Fibroblast of lung (primary cell): Measurements from ENCODE around the gene NDUFA12. TPM values are rescaled to one million over a fixed set of nuclear protein-coding genes. Genes with fewer than 3 reads are reported as not detected.
A peak's percentile ranks its signal among the peaks of the same experiment; 100 is the strongest.

Experiments
- DNase-seq, 2 donors: peaks; one replicate each; pipeline versions ENCODE4 v3.0.0 to v3.0.0-alpha.2; 2010; ENCODE audit warnings: low read depth in 2 of 2
- H2AFZ ChIP-seq: 2 replicates; pipeline ENCODE4 v1.5.1; 2012; ENCODE audit warnings: low read length, control low read depth, inconsistent platforms
- H3K27ac ChIP-seq: 2 replicates; pipeline ENCODE4 v1.5.1; 2011; ENCODE audit warnings: low read length, control low read depth; ENCODE audit not compliant: insufficient read depth
- H3K27me3 ChIP-seq: 2 replicates; pipeline ENCODE4 v1.5.1; 2011; ENCODE audit warnings: mild to moderate bottlenecking, low read length; ENCODE audit not compliant: control insufficient read depth, insufficient read depth
- H3K36me3 ChIP-seq: 2 replicates; pipeline ENCODE4 v1.5.1; 2011; ENCODE audit warnings: low read length; ENCODE audit not compliant: control insufficient read depth, insufficient read depth
- H3K4me1 ChIP-seq: 2 replicates; pipeline ENCODE4 v1.5.1; 2011; ENCODE audit warnings: low read length; ENCODE audit not compliant: control insufficient read depth, insufficient read depth; ENCODE audit errors: extremely low read depth
- H3K4me2 ChIP-seq: 2 replicates; pipeline ENCODE4 v1.5.1; 2011; ENCODE audit warnings: low read length, control low read depth; ENCODE audit not compliant: insufficient read depth; ENCODE audit errors: extremely low read depth
- H3K4me3 ChIP-seq, 4 experiments: fragments of 200-600 bp in 1 of 4; sonication (generic) in 1 of 4; replicated peaks in 1 of 4; 2 replicates each; pipeline ENCODE4 v1.5.1; 2011 to 2016; ENCODE audit warnings: low read length in 4 of 4, low read depth in 3 of 4, mild to moderate bottlenecking in 3 of 4, control low read depth in 2 of 4, inconsistent platforms in 1 of 4, mixed read lengths in 1 of 4; ENCODE audit not compliant: insufficient read depth in 1 of 4; ENCODE audit errors: control extremely low read depth in 1 of 4
- H3K79me2 ChIP-seq: 2 replicates; pipeline ENCODE4 v1.5.1; 2012; ENCODE audit warnings: mild to moderate bottlenecking, low read length, inconsistent platforms; ENCODE audit not compliant: control insufficient read depth, insufficient read depth
- H3K9ac ChIP-seq: 2 replicates; pipeline ENCODE4 v1.5.1; 2011; ENCODE audit warnings: mild to moderate bottlenecking, low read length, control low read depth; ENCODE audit not compliant: insufficient read depth
- H3K9me3 ChIP-seq: 2 replicates; pipeline ENCODE4 v1.5.1; 2012; ENCODE audit warnings: low read depth, low read length; ENCODE audit not compliant: control insufficient read depth, insufficient read depth
- H4K20me1 ChIP-seq: 2 replicates; pipeline ENCODE4 v1.5.1; 2011; ENCODE audit warnings: low read length; ENCODE audit not compliant: control insufficient read depth, insufficient read depth; ENCODE audit errors: extremely low read depth
- EZH2 ChIP-seq: IDR thresholded peaks from 2 replicates; pipeline ENCODE4 v1.5.1; 2012; ENCODE audit warnings: low read length, control low read depth, mild to moderate bottlenecking; ENCODE audit errors: missing control alignments
- polyA plus RNA-seq, 2 donors: library from polyadenylated mRNA; depleted of rRNA in 1 of 2; stranded (reverse) in 1 of 2; unstranded in 1 of 2; fragments of >200 nt; gene quantifications; 2 replicates each; pipeline ENCODE4 v1.2.1, GENCODE V29; 2011 to 2012; ENCODE audit warnings: missing spikeins in 1 of 2
- total RNA-seq: library from RNA; depleted of rRNA; stranded (reverse); fragments of >200 nt; gene quantifications from 2 replicates; pipeline ENCODE4 v1.2.1, GENCODE V29; 2014
- TF ChIP-seq, protein P1 (sequence below), 2 donors: IDR thresholded peaks in 1 of 2; conservative IDR thresholded peaks in 1 of 2; 1 replicate in 1 of 2; 2 replicates in 1 of 2; pipeline ENCODE4 v1.5.1; 2011 to 2012; ENCODE audit warnings: low read length in 2 of 2, control low read depth in 1 of 2, inconsistent platforms in 1 of 2, low read depth in 1 of 2, mild to moderate bottlenecking in 1 of 2

The NDUFA12 gene
- total and polyA plus RNA-seq, 2 donors (not counting 1 experiment from before 2014, with no cell fraction given) = 102 to 210 TPM

DNA sequence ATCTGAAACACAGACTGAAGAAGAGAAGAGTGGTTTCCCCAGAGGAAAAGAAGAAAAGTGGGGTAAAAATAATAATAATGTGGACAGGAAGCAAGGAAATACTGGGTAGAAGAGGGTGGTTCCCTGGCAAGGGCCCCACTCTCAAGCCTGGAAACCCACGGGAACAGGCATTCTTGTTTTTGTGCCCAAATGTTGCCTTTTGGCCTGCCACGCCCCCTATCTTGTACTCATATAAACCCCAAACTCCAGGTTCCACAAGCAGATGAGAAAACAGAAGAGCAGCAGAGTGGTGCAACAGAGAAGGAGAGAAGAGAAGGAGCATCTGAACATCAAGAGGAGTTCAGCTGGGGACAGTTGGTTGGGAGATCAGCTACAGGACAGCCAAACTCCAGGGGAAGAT lies 51.2 kb downstream of the NDUFA12 start:
- peak in 1 of 2 donors; percentile 12 for DNase-seq
- Histone ChIP-seq H3K27ac (no peak overlapping the region), H3K4me3 (no peak overlapping the region), H3K79me2 (no peaks in the 10 kb centered on the region), H3K9me3 (no peaks in the 10 kb centered on the region), H3K4me1 (no peaks in the 10 kb centered on the region), H3K9ac (no peak overlapping the region), H2AFZ (no peak overlapping the region), H4K20me1 (no peaks in the 10 kb centered on the region), H3K4me2 (no peak overlapping the region), H3K36me3 (no peaks in the 10 kb centered on the region), H3K27me3 (no peaks in the 10 kb centered on the region)
- TF ChIP-seq, protein P1, sequence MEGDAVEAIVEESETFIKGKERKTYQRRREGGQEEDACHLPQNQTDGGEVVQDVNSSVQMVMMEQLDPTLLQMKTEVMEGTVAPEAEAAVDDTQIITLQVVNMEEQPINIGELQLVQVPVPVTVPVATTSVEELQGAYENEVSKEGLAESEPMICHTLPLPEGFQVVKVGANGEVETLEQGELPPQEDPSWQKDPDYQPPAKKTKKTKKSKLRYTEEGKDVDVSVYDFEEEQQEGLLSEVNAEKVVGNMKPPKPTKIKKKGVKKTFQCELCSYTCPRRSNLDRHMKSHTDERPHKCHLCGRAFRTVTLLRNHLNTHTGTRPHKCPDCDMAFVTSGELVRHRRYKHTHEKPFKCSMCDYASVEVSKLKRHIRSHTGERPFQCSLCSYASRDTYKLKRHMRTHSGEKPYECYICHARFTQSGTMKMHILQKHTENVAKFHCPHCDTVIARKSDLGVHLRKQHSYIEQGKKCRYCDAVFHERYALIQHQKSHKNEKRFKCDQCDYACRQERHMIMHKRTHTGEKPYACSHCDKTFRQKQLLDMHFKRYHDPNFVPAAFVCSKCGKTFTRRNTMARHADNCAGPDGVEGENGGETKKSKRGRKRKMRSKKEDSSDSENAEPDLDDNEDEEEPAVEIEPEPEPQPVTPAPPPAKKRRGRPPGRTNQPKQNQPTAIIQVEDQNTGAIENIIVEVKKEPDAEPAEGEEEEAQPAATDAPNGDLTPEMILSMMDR (conservative IDR thresholded peaks at IDR 0.05 in 1 of 2, IDR thresholded peaks at IDR 0.05 in 1 of 2; ENCODE audit: low read depth in 1 of 2, low read length in 2 of 2) = no peak
- no peak for TF ChIP-seq EZH2

DNA sequence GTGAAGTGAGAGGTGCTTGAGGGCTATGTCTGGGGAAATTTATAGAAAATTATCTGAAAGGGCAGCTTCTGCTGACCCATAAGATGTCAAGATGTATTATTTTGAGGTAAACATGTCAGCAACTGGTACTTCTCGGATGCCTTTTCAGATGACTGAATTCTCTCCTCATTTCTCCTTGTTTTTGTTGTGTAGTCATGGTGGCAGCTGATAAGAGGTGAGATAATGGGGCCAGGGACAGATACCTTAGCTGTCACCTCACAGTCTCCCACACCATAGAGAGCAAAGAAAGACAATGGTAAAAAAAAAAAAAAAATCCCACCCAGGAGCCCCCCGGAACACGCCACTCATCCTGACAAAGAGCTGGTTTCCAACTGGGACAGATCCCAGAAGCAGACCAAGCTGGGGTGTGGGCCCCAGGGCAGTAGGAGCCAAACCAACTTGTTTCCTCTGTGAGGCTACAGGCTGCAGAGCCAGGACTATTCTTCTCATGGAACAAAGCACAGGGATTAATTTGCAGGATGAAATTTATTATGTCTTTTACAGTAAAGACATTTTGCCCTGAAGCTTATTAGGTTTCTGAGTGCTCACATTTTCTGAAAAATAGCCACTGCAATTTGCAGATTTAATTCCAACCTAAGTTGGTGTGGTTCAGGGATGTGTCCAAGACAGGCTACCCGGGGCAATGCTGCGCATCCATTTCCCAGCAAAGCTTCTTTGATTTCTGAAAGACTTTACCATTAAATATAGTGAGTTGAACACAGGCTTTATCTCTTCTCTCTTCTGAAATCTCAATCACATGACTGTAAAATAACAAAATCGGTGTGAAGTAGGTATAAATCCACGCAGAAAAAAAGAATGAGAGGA lies 52.2 kb downstream of the NDUFA12 start:
- no peak for DNase-seq
- H3K9ac ChIP-seq = no peak overlapping the region
- no peaks in the 10 kb centered on the region for H3K79me2 ChIP-seq
- no peak overlapping the region for H2AFZ ChIP-seq
- H3K36me3 ChIP-seq = no peaks in the 10 kb centered on the region
- H3K27ac ChIP-seq = no peak overlapping the region
- H3K4me2 ChIP-seq = no peak overlapping the region
- H4K20me1 ChIP-seq = no peaks in the 10 kb centered on the region
- TF ChIP-seq, protein P1 (conservative IDR thresholded peaks at IDR 0.05 in 1 of 2, IDR thresholded peaks at IDR 0.05 in 1 of 2; ENCODE audit: low read depth in 1 of 2, low read length in 2 of 2) = no peak
- TF ChIP-seq EZH2 = no peak
- no peak overlapping the region for H3K4me3 ChIP-seq
- no peaks in the 10 kb centered on the region for H3K27me3 ChIP-seq
- H3K9me3 ChIP-seq = no peaks in the 10 kb centered on the region
- H3K4me1 ChIP-seq = no peaks in the 10 kb centered on the region

DNA sequence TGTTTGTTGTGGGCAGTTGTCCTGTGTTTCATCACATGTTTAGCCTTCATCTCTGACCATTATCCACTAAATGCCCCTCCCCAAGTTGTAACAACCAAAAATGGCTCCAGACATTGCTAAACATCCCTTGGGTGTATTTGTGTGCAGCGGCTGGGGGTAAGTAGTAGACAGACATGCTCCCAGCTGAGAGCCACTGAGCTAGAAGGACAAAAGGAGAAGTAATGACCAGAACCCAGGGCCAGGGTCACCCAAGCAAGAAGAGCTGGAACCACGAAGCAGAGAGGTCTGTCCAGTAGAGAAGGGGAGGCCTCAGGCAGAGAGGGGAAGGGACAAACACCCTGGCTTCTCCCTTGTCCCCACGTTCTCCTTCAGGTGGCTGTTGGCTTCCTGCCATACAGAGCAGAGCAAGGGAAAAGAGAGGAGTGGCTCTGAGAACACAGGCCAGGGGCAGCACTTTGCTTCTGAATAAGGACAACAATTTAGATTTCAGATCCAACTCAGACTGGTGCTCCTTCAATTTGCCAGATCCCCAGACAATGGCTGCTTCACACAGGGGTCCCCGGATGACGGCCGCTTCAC lies 55.2 kb downstream of the NDUFA12 start:
- H4K20me1 ChIP-seq = no peaks in the 10 kb centered on the region
- TF ChIP-seq, protein P1 (conservative IDR thresholded peaks at IDR 0.05 in 1 of 2, IDR thresholded peaks at IDR 0.05 in 1 of 2; ENCODE audit: low read depth in 1 of 2, low read length in 2 of 2) = no peak
- TF ChIP-seq EZH2 = no peak
- no peak overlapping the region for H3K4me3 ChIP-seq
- no peaks in the 10 kb centered on the region for H3K4me1 ChIP-seq
- H3K79me2 ChIP-seq = no peaks in the 10 kb centered on the region
- H3K36me3 ChIP-seq = no peaks in the 10 kb centered on the region
- H3K27ac ChIP-seq = no peak overlapping the region
- no peak overlapping the region for H3K4me2 ChIP-seq
- H3K9ac ChIP-seq = no peak overlapping the region
- DNase-seq = no peak
- H2AFZ ChIP-seq = no peak overlapping the region
- H3K9me3 ChIP-seq = no peaks in the 10 kb centered on the region
- H3K27me3 ChIP-seq = no peaks in the 10 kb centered on the region
